ENCODE results near the gene TMEM72. TPM values are rescaled to one million over a fixed set of nuclear protein-coding genes. Genes with fewer than 3 reads are reported as not detected.

TMEM72 gene
- total RNA-seq, 1 experiment from 2014 or later = not detected

- no peaks in the 10 kb centered on the region for H3K9me3 ChIP-seq
- no peaks in the 10 kb centered on the region for H3K36me3 ChIP-seq
- no peaks in the 10 kb centered on the region for H3K27me3 ChIP-seq
- H3K4me3 ChIP-seq = no peak overlapping the region
- peak; percentile 28 for DNase-seq
Observed at GRCh38 chr10:44883593-44884331, 27.4 kb upstream of the TMEM72 start.

GRCh38 chr10:44885710-44886109, 25.4 kb upstream of the TMEM72 start:
- Histone ChIP-seq H3K4me3 (no peak overlapping the region), H3K36me3 (no peaks in the 10 kb centered on the region), H3K9me3 (no peaks in the 10 kb centered on the region), H3K27me3 (no peaks in the 10 kb centered on the region)
- DNase-seq = no peak

- H3K4me3 ChIP-seq = no peak overlapping the region
Observed at GRCh38 chr10:44886966-44887365, 24.2 kb upstream of the TMEM72 start.

GRCh38 chr10:44888886-44889285, 22.3 kb upstream of the TMEM72 start:
- Histone ChIP-seq H3K27me3 (no peaks in the 10 kb centered on the region), H3K36me3 (no peaks in the 10 kb centered on the region), H3K4me3 (no peak overlapping the region), H3K9me3 (no peaks in the 10 kb centered on the region)
- DNase-seq = no peak

More at GRCh38 chr10:44886966-44887365, 24.2 kb upstream of the TMEM72 start:
- Histone ChIP-seq H3K9me3 (no peaks in the 10 kb centered on the region), H3K27me3 (no peaks in the 10 kb centered on the region), H3K36me3 (no peaks in the 10 kb centered on the region)
- DNase-seq = no peak

- H3K27me3 ChIP-seq = no peaks in the 10 kb centered on the region
- no peak for DNase-seq
- no peaks in the 10 kb centered on the region for H3K36me3 ChIP-seq
- no peaks in the 10 kb centered on the region for H3K9me3 ChIP-seq
- H3K4me3 ChIP-seq = no peak overlapping the region
Observed at GRCh38 chr10:44889834-44890233, 21.3 kb upstream of the TMEM72 start.

- Histone ChIP-seq H3K9me3 (no peaks in the 10 kb centered on the region), H3K4me3 (no peak overlapping the region), H3K36me3 (no peaks in the 10 kb centered on the region), H3K27me3 (no peaks in the 10 kb centered on the region)
- no peak for DNase-seq
Observed at GRCh38 chr10:44890696-44891563, 20.2 kb upstream of the TMEM72 start.

- no peak overlapping the region for H3K4me3 ChIP-seq
- no peaks in the 10 kb centered on the region for H3K9me3 ChIP-seq
- no peak for DNase-seq
- no peaks in the 10 kb centered on the region for H3K36me3 ChIP-seq
- no peaks in the 10 kb centered on the region for H3K27me3 ChIP-seq
Observed at GRCh38 chr10:44891721-44892120, 19.4 kb upstream of the TMEM72 start.

GRCh38 chr10:44893604-44894468, 17.3 kb upstream of the TMEM72 start:
- no peak for DNase-seq
- Histone ChIP-seq H3K36me3 (no peaks in the 10 kb centered on the region), H3K4me3 (no peak overlapping the region), H3K27me3 (no peaks in the 10 kb centered on the region), H3K9me3 (no peaks in the 10 kb centered on the region)

- no peak for DNase-seq
- Histone ChIP-seq H3K4me3 (no peak overlapping the region), H3K27me3 (no peaks in the 10 kb centered on the region), H3K9me3 (no peaks in the 10 kb centered on the region), H3K36me3 (no peaks in the 10 kb centered on the region)
Observed at GRCh38 chr10:44894691-44895090, 16.4 kb upstream of the TMEM72 start.

GRCh38 chr10:44895280-44895679, 15.9 kb upstream of the TMEM72 start:
- DNase-seq = no peak
- Histone ChIP-seq H3K36me3 (no peaks in the 10 kb centered on the region), H3K9me3 (no peaks in the 10 kb centered on the region), H3K4me3 (no peak overlapping the region), H3K27me3 (no peaks in the 10 kb centered on the region)

- DNase-seq = no peak
- H3K9me3 ChIP-seq = no peaks in the 10 kb centered on the region
- H3K27me3 ChIP-seq = no peaks in the 10 kb centered on the region
- H3K4me3 ChIP-seq = no peak overlapping the region
- no peaks in the 10 kb centered on the region for H3K36me3 ChIP-seq
Observed at GRCh38 chr10:44897049-44897448, 14.1 kb upstream of the TMEM72 start.

- no peaks in the 10 kb centered on the region for H3K9me3 ChIP-seq
- H3K36me3 ChIP-seq = no peaks in the 10 kb centered on the region
- no peaks in the 10 kb centered on the region for H3K27me3 ChIP-seq
- H3K4me3 ChIP-seq = no peak overlapping the region
- DNase-seq = no peak
Observed at GRCh38 chr10:44898665-44899064, 12.5 kb upstream of the TMEM72 start.

GRCh38 chr10:44899450-44900080, 11.6 kb upstream of the TMEM72 start:
- Histone ChIP-seq H3K27me3 (peaks cover 1% of the 10 kb centered on the region; the same call in 1 of the 2 replicates), H3K36me3 (no peaks in the 10 kb centered on the region), H3K9me3 (no peaks in the 10 kb centered on the region), H3K4me3 (no peak overlapping the region)
- no peak for DNase-seq

- DNase-seq = no peak
- H3K27me3 ChIP-seq = peaks cover 5% of the 10 kb centered on the region; the same call in 1 of the 2 replicates
- no peaks in the 10 kb centered on the region for H3K36me3 ChIP-seq
- H3K9me3 ChIP-seq = no peaks in the 10 kb centered on the region
- no peak overlapping the region for H3K4me3 ChIP-seq
Observed at GRCh38 chr10:44902941-44903545, 8.1 kb upstream of the TMEM72 start.

- Histone ChIP-seq H3K27me3 (peaks cover 5% of the 10 kb centered on the region; the same call in 1 of the 2 replicates), H3K36me3 (no peaks in the 10 kb centered on the region), H3K4me3 (no peak overlapping the region), H3K9me3 (no peaks in the 10 kb centered on the region)
- no peak for DNase-seq
Observed at GRCh38 chr10:44906486-44906885, 4.7 kb upstream of the TMEM72 start.

GRCh38 chr10:44907556-44907955, 3.6 kb upstream of the TMEM72 start:
- peaks cover 5% of the 10 kb centered on the region; the same call in 1 of the 2 replicates for H3K27me3 ChIP-seq
- no peaks in the 10 kb centered on the region for H3K36me3 ChIP-seq
- DNase-seq = no peak
- H3K4me3 ChIP-seq = no peak overlapping the region
- no peaks in the 10 kb centered on the region for H3K9me3 ChIP-seq
